Activated CD8-positive, alpha-beta memory T cell treated with anti-CD3 and anti-CD28 coated beads for 1 hour (primary cell): ENCODE measurements around the gene NAALADL1.
"Not testable (repeated sequence)": the region's sequence is repeated elsewhere in the genome, so short reads cannot be mapped to it uniquely, and the experiment has no call there.

Experiments used
- DNase-seq, 2 donors: peaks; one replicate each; pipeline ENCODE4 v3.0.0-alpha.2; 2020; ENCODE audit warnings: low read depth in 1 of 2; ENCODE audit errors: extremely low read depth in 1 of 2

NAALADL1 gene

GRCh38 chr11:65017937-65018336, 40.4 kb downstream of the NAALADL1 start:
- DNase-seq, result no peak

GRCh38 chr11:65016705-65017104, 41.6 kb downstream of the NAALADL1 start:
- DNase-seq, result no peak

- no peak for DNase-seq
These were observed 43.6 kb downstream of the NAALADL1 start for GRCh38 chr11:65014726-65015227.

- DNase-seq, result peak; percentile 72
These were observed 44.2 kb downstream of the NAALADL1 start, which contains the start of gene ARL2 for GRCh38 chr11:65013888-65014725. Gene ARL2, plus strand, starts transcription at chr11:65014160. Its CDS starts 48 bp downstream, at chr11:65014208.

GRCh38 chr11:65013130-65013887, 45.0 kb downstream of the NAALADL1 start:
- DNase-seq, result peak; percentile 72 to 79

GRCh38 chr11:65008873-65009272, 49.5 kb downstream of the NAALADL1 start:
- no peak for DNase-seq

GRCh38 chr11:65008016-65008415, 50.3 kb downstream of the NAALADL1 start:
- no peak for DNase-seq

- DNase-seq, result not testable (repeated sequence)
These were observed 54.4 kb downstream of the NAALADL1 start for GRCh38 chr11:65003968-65004367.

GRCh38 chr11:65003282-65003681, 55.1 kb downstream of the NAALADL1 start:
- no peak for DNase-seq

- DNase-seq, result no peak
These were observed 55.6 kb downstream of the NAALADL1 start for GRCh38 chr11:65002706-65003105.

- no peak for DNase-seq
These were observed 58.9 kb downstream of the NAALADL1 start for GRCh38 chr11:64999478-64999877.

GRCh38 chr11:64998690-64999431, 59.5 kb downstream of the NAALADL1 start:
- no peak for DNase-seq

GRCh38 chr11:64998141-64998540, 60.2 kb downstream of the NAALADL1 start:
- DNase-seq, result no peak

GRCh38 chr11:64996710-64997380, 61.5 kb downstream of the NAALADL1 start, which contains the start of gene BATF2:
Gene BATF2, minus strand, starts transcription at chr11:64996971. Its CDS starts 57 bp downstream, at chr11:64996914.
- DNase-seq, result no peak

GRCh38 chr11:64996327-64996709, 62.0 kb downstream of the NAALADL1 start:
- DNase-seq, result no peak
